CD4-positive, alpha-beta T cell (primary cell): ENCODE results near the gene MKKS. TPM values are rescaled to one million over a fixed set of nuclear protein-coding genes. Genes with fewer than 3 reads are reported as not detected.

ENCODE experiments used
- ATAC-seq: fragments of 200-7000 bp; cut with Tn5 transposase; one replicate; pipeline ENCODE4 v1.10.0; 2022; ENCODE audit warnings: mild to moderate bottlenecking; ENCODE audit not compliant: poor library complexity
- CTCF ChIA-PET: fragments of 350-600 bp; sonication (Branson Sonifier 250); formaldehyde crosslinking; loops from one replicate; lab custom pipeline; 2021; ENCODE audit warnings: antibody characterized with exemption, inconsistent platforms; lab: Charles Lee
- POLR2A ChIA-PET: fragments of 350-600 bp; sonication (Branson Sonifier 250); formaldehyde crosslinking; loops from one replicate; lab custom pipeline; 2021; ENCODE audit warnings: antibody characterized with exemption, inconsistent platforms; lab: Charles Lee
- DNase-seq, 14 experiments: peaks; one replicate each; pipeline ENCODE4 v3.0.0-alpha.2; 2013 to 2020; ENCODE audit warnings: mixed read lengths in 2 of 14
- H3K27ac ChIP-seq, 2 donors: one replicate each; pipeline versions ENCODE4 v1.5.1 to v1.7.0; 2013; ENCODE audit warnings: low read length in 2 of 2, low read depth in 1 of 2, mild to moderate bottlenecking in 1 of 2
- H3K27me3 ChIP-seq, 2 experiments: 1 replicate in 1 of 2; 2 replicates in 1 of 2; pipeline versions ENCODE4 v1.6.1 to v1.7.0; 2013; ENCODE audit warnings: low read length in 2 of 2, control low read depth in 1 of 2, mild to moderate bottlenecking in 1 of 2, moderate library complexity in 1 of 2; ENCODE audit not compliant: insufficient read depth in 2 of 2, control insufficient read depth in 1 of 2
- H3K36me3 ChIP-seq: one replicate; pipeline ENCODE4 v1.6.1; 2013; ENCODE audit warnings: low read length, control low read depth; ENCODE audit not compliant: insufficient read depth
- H3K4me1 ChIP-seq: one replicate; pipeline ENCODE4 v1.6.1; 2013; ENCODE audit warnings: low read length, control low read depth; ENCODE audit not compliant: insufficient read depth
- H3K4me3 ChIP-seq: one replicate; pipeline ENCODE4 v1.5.1; 2013; ENCODE audit warnings: mild to moderate bottlenecking, low read length, moderate library complexity
- H3K9me3 ChIP-seq, 2 experiments: 1 replicate in 1 of 2; 2 replicates in 1 of 2; pipeline versions ENCODE4 v1.6.1 to v1.7.0; 2013; ENCODE audit warnings: low read length in 2 of 2, mild to moderate bottlenecking in 2 of 2, control low read depth in 1 of 2, moderate library complexity in 1 of 2; ENCODE audit not compliant: control insufficient read depth in 1 of 2, insufficient read depth in 1 of 2
- H3K27ac Mint-ChIP-seq: one replicate; pipeline ENCODE4 v1.8.0; 2020; ENCODE audit warnings: mixed read lengths
- H3K27me3 Mint-ChIP-seq: one replicate; pipeline ENCODE4 v1.8.0; 2021; ENCODE audit warnings: mixed read lengths
- H3K36me3 Mint-ChIP-seq: one replicate; pipeline ENCODE4 v1.8.0; 2021; ENCODE audit warnings: low read depth, mixed read lengths
- H3K4me1 Mint-ChIP-seq: one replicate; pipeline ENCODE4 v1.8.0; 2021; ENCODE audit warnings: low read depth, mixed read lengths
- H3K4me3 Mint-ChIP-seq: one replicate; pipeline ENCODE4 v1.8.0; 2020; ENCODE audit warnings: mild to moderate bottlenecking, mixed read lengths
- H3K9me3 Mint-ChIP-seq: one replicate; pipeline ENCODE4 v1.8.0; 2020; ENCODE audit warnings: mixed read lengths
- intact Hi-C, 2 experiments: fragments of 100-400 bp; cut with DNase I in 1 of 2; cut with micrococcal nuclease in 1 of 2; formaldehyde crosslinking; loops; one replicate each; pipeline versions ENCODE4 v1.15.1 to v1.9.0; 2023 to 2025; cut with DNase I, micrococcal nuclease
- total RNA-seq, 174 experiments: library from RNA in 2 of 174; stranded (reverse) in 2 of 174; gene quantifications; one replicate each; pipeline ENCODE4 v1.2.3 and lab custom pipeline; 2021 to 2026
- TF ChIP-seq, protein P1 (sequence below): fragments of 200-600 bp; IDR thresholded peaks from one replicate; pipeline ENCODE4 v1.8.0; 2022; ENCODE audit warnings: antibody characterized with exemption, mild to moderate bottlenecking

The MKKS gene
- total RNA-seq, 2 experiments from 2014 or later = 0.66 to 0.78 TPM

DNA sequence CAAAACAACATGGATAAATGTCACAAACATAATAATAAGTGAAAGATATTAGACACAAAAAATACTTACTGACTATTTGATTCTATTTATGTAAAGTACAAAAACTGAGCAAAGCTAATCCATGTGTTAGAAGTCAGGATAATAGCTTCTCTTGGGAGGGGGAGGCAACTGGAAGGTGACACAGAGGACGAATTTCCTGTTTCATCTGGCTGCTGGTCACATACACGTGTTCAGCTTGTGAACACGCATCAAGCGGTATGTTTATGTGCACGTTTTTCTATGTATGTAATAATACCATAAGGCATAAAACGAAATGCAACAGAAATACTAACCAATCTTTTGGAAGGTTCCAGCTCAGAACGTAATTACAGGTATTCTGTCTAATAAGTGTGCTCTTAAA, 54.3 kb downstream of the MKKS start:
- Mint-ChIP-seq H3K36me3 (no peaks in the 10 kb centered on the region), H3K27me3 (peaks cover 27% of the 10 kb centered on the region), H3K9me3 (peaks cover 4% of the 10 kb centered on the region), H3K4me1 (no peaks in the 10 kb centered on the region), H3K27ac (no peak overlapping the region), H3K4me3 (no peak overlapping the region)
- Histone ChIP-seq H3K36me3 (no peaks in the 10 kb centered on the region), H3K27ac (no peak overlapping the region), H3K27me3 (peaks cover 0 to 3% of the 10 kb centered on the region in 2 experiments), H3K9me3 (peaks cover 0 to 4% of the 10 kb centered on the region in 2 experiments), H3K4me3 (no peak overlapping the region), H3K4me1 (no peaks in the 10 kb centered on the region)
- TF ChIP-seq, protein P1, sequence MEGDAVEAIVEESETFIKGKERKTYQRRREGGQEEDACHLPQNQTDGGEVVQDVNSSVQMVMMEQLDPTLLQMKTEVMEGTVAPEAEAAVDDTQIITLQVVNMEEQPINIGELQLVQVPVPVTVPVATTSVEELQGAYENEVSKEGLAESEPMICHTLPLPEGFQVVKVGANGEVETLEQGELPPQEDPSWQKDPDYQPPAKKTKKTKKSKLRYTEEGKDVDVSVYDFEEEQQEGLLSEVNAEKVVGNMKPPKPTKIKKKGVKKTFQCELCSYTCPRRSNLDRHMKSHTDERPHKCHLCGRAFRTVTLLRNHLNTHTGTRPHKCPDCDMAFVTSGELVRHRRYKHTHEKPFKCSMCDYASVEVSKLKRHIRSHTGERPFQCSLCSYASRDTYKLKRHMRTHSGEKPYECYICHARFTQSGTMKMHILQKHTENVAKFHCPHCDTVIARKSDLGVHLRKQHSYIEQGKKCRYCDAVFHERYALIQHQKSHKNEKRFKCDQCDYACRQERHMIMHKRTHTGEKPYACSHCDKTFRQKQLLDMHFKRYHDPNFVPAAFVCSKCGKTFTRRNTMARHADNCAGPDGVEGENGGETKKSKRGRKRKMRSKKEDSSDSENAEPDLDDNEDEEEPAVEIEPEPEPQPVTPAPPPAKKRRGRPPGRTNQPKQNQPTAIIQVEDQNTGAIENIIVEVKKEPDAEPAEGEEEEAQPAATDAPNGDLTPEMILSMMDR = no peak
- intact Hi-C loops = loop anchor here in 1 of 2 experiments (5.0 kb wide), 1 partner anchor 173 kb away; no protein-coding TSS in a partner anchor
- ATAC-seq = no peak
- DNase-seq = no peak
- POLR2A ChIA-PET = interaction anchor here (0.6 kb wide), 1 partner anchor 31 kb away, joined by 3 read pairs; no protein-coding TSS in a partner anchor
- CTCF ChIA-PET = no interaction called here

DNA sequence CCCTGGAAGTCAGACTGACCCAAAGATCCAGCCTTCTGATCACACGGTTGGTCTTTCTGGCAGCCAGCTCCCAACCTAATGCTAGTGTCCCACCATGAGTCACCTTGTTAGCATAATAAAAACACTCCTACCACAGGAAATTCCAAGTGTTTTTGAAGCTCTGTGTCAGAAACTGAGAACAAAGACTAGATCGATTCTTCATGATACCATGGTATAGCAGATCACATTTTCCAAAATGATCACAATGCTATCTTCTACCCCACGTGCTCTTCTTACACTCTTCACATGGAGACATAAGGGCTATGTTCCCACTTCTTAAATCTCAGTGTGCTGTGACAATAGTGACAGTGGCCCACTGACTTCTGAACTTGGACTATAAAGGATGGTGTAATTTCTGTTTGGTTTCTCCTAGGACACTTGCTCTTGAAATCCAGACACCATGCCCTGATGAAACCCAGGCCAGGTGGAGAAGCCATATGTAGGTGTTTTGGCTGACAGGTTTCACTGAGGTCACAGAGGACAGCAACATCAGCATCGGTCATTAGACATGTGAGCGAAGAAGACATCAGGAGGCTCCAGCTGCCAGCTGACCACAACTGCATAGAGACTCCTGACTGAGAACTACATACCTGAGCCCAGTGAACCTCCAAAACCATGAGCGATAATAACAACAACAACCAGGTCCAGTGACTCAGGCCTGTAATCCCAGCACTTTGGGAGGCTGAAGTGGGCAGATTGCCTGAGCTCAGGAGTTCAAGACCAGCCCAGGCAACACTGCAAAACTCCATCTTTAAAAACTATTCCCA, 57.5 kb downstream of the MKKS start:
- peaks cover 0 to 4% of the 10 kb centered on the region in 2 experiments for H3K9me3 ChIP-seq

DNA sequence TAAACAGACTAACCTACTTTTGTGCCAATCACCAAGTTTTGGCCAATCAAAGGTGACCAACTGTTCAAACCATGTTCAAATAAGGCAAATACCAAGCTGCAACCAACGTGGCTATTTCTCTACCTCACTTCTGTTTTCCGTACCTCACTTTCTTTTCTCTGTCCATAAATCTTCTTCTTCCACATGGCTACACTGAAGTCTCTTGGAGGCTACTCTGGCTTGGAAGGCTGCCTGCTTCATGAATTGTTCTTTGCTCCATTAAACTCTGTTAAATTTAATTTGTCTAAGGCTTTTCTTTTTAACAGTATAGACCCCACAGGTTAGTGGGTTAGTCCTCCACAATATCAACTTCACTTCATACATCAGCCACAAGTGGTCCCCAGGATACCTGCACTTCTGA, 58.8 kb downstream of the MKKS start:
- no peak overlapping the region for H3K27ac ChIP-seq
- no peaks in the 10 kb centered on the region for H3K36me3 ChIP-seq
- no peaks in the 10 kb centered on the region for H3K4me1 ChIP-seq
- H3K4me1 Mint-ChIP-seq = no peaks in the 10 kb centered on the region
- H3K27ac Mint-ChIP-seq = no peak overlapping the region
- no peak overlapping the region for H3K4me3 Mint-ChIP-seq
- ATAC-seq (no peak), DNase-seq (no peak)
- peaks cover 6% of the 10 kb centered on the region for H3K9me3 Mint-ChIP-seq
- H3K4me3 ChIP-seq = no peak overlapping the region
- ChIA-PET CTCF (no interaction called here), POLR2A (no interaction called here)
- TF ChIP-seq, protein P1 = no peak
- peaks cover 18% of the 10 kb centered on the region for H3K27me3 Mint-ChIP-seq
- intact Hi-C loops = loop anchor here in 1 of 2 experiments (5.0 kb wide), 1 partner anchor 177 kb away; no protein-coding TSS in a partner anchor
- no peaks in the 10 kb centered on the region for H3K36me3 Mint-ChIP-seq
- peaks cover 0 to 8% of the 10 kb centered on the region in 2 experiments for H3K27me3 ChIP-seq
- H3K9me3 ChIP-seq = peaks cover 0 to 4% of the 10 kb centered on the region in 2 experiments

More for the DNA sequence above, 57.5 kb downstream of the MKKS start:
- no peak for DNase-seq
- peaks cover 24% of the 10 kb centered on the region for H3K27me3 Mint-ChIP-seq
- H3K4me3 Mint-ChIP-seq = no peak overlapping the region
- H3K27ac Mint-ChIP-seq = no peak overlapping the region
- ChIA-PET CTCF (no interaction called here), POLR2A (no interaction called here)
- TF ChIP-seq, protein P1 = no peak
- H3K4me1 Mint-ChIP-seq = no peaks in the 10 kb centered on the region
- intact Hi-C loops = loop anchor here in 1 of 2 experiments (5.0 kb wide), 1 partner anchor 176 kb away; no protein-coding TSS in a partner anchor
- H3K4me1 ChIP-seq = no peaks in the 10 kb centered on the region
- no peak overlapping the region for H3K27ac ChIP-seq
- no peaks in the 10 kb centered on the region for H3K36me3 Mint-ChIP-seq
- no peak for ATAC-seq
- peaks cover 0 to 3% of the 10 kb centered on the region in 2 experiments for H3K27me3 ChIP-seq
- no peak overlapping the region for H3K4me3 ChIP-seq
- no peaks in the 10 kb centered on the region for H3K36me3 ChIP-seq
- H3K9me3 Mint-ChIP-seq = peaks cover 6% of the 10 kb centered on the region
